NOMO-1 treated with dmso at 0.1 percent for 144 hours (cell line): ENCODE data around the gene KRT4.
"Not testable (repeated sequence)": the region's sequence is repeated elsewhere in the genome, so short reads cannot be mapped to it uniquely, and the experiment has no call there.

Experiments
- DNase-seq: peaks from one replicate; lab custom pipeline; 2025; ENCODE audit not compliant: unreplicated experiment; lab: John Stamatoyannopoulos, UW

Gene KRT4

DNA sequence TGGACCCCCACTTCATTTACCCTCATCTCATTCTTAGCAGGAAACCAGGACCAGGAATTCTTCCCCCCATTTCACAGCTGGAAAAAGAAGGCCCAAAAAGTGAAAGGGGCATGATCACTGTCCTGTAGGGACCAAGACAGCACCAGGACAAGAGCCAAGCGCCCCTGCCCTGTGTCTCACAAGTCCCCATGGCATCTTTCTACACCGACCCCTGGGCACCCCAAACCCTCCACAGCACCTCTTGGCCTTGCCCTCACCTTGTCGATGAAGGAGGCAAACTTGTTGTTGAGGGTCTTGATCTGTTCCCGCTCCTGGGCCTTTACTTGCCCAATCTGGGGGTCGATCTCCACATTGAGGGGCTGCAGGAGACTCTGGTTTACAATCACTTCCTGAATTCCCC lies 37.5 kb downstream of the KRT4 start:
- DNase-seq, result no peak

DNA sequence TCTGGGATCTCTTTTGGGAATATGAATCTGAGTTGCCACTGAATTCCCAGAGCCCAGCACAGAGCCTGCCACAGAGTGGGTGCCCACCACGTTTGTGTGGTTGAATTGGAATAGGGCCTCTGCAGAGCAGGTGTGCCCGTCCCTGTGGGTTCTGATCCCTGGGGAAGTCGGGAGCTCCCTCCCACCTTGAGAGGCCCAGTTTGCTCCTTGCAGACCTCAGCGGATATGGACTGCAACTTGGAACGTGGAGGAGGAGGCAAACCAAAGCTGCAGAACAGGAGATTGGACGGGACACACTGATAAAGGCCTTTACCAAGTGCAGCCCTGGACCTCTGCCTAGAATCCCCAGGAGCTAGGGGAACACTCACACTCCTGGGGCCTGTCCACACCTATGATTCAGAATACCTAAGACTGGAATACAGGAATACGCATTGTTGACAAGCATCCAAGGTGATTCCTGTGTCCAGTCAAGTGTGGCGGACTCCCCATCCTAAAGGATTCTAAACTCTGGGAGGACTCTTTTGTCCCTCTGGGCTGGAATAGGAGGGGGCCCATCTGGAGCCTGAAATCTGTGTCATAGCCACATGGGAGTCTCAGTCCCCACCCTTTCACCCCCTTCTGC lies 39.2 kb downstream of the KRT4 start:
- DNase-seq, result no peak

DNA sequence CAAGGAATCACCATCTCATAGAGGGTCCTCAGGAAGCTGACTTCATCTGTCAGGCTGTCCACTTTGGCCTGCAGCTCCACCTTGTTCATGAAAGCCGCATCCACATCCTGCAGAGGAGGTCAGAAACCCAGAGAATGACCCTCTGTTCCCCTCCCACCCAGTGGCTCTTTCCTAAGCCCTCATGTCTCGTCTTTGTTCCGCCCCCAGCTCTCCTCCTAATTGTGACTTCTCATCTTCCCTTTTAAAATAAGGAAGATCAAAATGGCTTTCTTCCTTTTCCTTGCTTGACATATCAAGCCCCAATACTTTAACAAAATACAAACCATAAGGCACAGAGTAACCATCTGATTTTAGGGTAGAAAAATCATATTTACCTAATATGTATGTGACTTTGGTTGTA lies 41.1 kb downstream of the KRT4 start:
- no peak for DNase-seq

DNA sequence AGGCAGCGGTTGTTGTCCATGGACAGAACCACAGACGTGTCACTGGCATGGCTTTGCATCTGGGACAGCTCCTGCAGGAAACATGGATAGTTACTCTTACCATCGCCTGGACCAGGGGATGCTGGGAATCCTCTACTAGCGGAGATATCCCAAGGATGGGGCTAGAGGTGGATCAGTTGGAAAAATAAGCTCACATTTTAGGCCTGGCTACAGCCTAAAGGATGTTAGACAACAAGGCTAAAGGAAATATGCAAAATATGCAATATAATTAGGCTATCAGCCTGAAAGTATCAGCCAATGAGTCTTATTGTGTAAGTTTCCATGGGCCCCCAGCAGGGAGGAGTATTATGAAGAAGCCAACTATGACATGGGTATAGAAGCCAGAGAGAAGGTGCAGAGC lies 41.7 kb downstream of the KRT4 start:
- no peak for DNase-seq

DNA sequence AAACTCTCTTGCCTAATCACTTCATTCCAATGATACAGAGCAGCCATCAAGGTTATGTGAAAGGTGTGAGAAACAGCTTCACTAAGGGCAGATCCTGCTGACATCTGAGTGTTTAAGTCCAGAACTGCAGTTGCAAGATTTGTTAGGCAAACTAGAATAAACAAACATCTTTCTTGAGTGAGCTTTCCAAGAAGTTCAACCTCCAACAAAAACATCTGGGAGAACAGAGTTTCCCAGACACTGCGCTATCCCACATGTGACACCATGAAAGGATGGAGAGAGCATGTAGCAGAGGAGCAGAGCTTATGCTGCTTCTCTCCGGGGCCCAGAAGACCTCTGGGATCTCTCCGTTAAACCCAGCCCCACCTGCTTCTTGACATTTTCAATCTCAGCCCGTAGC lies 42.4 kb downstream of the KRT4 start:
- no peak for DNase-seq

DNA sequence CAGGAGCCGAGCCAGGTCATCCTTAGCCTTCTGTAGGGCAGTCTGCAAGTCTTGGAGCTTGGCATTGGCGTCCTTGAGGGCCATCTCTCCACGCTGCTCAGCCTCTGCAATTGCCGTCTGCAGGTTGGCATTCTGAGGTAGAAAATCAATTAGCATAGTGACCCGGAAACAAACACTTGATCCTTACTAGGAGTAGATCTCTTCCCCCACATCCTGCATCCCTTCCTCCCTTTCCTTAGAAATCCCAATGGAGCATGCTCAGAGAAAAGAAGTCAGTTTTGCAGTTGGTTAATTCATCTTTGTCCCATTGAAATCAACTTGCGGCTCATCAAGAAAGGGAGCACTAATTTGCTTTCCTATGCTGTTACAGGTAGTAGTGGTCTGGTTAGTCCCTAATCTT lies 42.8 kb downstream of the KRT4 start:
- no peak for DNase-seq

DNA sequence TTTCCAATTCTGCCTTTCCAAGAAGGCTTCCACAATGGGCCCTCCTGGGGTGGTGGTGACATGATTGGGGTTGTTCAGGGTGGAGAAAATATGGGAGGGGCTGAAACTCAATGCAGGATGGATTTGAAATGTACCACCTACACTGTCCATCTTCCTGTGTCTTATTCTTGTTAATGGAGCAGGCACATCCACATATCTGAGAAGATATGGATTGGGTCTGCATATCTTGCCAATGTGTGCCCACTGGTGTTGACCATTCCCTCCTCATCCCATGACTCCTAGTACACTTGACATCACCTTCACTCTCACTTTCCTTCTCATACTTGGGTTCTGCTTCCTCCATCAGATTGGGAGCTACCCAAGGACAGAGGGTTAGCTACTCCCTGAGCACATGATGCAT lies 44.0 kb downstream of the KRT4 start:
- no peak for DNase-seq

DNA sequence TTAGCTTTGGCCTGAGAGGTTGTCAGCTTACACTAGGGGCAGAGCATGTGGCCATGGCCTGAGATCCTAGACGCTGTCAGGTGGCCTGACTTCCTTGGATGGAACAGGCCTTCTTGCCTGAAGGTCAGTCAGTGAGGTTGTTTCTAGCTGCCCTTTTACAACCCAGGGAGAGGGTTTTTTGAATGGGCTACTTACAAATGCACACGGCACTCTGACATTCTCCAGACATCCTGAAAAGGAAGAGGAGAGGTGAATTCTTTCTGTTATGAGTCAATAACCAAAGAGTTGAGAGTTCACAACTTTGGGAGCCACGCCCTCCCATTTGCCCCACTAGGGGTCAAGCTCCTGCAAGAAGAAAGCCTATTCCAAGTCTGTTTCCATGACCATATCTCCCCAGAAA lies 44.6 kb downstream of the KRT4 start:
- no peak for DNase-seq

DNA sequence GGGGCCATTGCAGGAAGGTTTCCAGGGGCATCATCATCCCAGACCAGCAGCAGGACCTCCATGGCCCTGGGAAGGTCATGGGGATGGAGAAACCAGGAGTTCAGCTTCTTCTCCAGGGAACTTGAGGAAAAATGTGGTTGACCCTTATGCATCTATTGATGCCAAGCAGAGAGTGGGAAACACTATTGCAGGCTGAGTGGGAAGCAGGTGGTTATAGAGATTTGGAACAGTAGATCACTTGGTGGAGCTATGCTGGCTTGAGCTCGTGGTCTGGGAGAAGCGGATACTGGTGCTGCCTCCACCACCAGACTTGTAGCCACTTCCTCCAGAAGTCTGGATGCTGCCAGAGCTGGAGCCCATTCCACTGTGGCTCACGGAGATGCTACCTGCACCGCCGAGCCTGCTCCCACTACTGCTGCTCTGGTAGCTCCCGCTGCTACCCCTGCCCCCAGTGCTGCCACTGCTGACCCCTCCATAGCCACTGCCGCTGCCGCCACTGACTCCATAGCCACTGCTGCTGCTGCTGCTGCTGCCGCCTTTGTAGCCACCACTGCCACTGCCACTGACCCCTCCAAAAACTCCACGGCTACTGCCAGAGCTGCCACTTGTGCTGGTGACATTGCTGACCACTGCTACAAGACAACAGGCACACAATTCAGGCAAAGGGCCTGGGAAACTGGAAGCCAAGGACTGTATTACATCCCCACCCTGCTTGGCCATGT lies 45.3 kb downstream of the KRT4 start:
- no peak for DNase-seq

DNA sequence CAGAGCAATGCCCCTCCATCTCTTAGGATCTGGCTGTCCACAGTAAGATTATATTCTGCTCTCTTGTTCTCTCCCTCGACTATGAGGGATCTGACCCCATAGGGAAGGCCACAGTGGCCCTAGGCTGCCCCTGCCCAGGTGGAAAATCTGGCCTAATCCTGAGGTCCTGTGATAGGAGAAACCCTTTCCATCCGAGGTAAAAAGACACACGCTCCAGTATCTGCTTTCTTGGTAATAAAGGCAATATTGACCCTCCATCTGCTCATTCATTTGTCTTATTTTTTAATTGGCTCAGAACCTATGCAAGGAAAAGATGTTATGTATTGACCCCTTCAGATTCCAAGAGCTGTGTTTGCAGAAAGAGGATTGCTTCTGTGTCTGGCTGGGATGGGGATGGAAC lies 46.5 kb downstream of the KRT4 start:
- no peak for DNase-seq

DNA sequence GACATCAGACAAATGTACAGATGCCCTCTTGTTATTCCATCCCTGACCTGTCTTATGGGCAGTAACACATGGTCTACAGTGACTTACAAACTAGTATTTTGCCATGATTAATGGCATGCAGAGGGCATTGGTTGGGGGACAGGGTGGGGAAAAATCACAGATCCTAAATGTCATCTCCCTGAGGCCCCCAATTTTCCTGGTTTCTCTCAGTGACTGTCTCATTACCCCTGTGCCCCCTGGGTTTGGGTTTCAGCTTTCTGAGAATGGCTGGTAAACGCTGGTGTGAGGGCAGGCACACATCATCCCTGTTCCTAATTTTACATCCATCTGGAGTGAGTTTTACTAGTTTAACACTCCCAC lies 46.9 kb downstream of the KRT4 start:
- DNase-seq, result no peak

DNA sequence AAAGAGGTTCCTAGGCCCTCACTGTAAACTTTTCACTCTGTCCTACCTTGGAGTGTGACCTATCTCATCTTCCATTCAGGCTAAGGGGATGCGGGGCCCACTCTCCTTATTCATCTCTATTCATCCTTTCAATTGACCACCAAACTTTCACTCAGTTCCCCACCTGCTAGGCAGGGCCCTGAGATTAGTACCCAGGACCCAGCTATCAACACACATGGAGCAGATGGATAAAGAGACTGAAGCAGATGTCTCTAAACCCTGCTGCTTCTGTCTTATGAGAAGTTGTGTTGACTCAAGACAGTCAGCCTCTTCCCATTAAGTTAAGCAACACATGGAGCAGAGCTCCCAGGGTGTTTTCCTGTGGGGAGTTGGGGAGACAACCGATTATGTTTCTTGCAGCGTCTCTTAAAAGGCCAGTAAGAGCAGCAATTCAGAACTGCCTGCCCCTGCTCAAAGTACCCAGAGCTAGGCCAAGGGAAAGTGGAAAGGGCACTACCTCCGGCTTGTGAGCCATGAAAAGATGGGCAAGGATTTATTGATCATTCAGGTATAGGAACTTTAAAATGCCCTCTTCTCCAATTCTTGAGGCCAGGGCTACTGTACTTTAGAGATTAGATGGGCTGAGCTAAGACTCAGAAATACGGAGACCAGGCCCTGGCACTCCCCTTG lies 47.4 kb downstream of the KRT4 start:
- DNase-seq, result no peak

DNA sequence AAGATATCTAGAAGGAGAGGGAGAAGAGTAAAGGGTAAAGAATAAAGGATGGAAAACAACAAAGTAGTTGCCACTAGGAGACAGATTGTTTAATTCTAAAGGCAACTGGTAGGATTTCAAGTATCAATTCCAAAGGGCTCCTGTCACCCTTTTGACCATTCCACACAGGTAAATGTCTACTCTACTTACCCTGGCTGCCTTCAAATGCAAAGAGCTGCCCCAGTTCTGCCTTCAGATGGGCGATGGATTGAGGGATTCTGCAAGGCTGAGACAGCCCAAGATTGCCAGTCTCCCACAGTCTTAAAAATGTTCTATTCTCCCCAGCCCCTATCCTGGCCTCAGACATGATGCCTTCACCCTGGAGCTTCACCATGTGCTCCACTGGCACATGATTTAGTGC lies 48.2 kb downstream of the KRT4 start:
- no peak for DNase-seq

DNA sequence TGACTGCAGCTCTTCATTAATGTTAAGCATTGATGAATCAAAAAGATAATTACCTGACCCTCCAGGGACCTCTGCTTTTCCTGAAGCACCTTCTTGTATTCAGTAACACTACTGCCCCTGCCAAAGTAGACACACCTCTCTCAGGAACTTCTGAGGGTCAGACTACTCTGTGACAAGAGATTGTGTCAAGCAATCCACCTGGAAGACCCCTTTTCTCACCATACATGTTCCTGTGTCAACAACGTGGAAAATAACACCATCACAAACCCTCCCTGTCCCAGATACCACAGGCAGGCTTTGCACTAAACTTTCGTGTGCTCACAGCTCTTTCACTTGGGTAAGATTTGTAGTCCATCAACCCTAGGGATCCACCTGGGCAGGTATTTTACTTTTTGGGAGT lies 49.9 kb downstream of the KRT4 start:
- no peak for DNase-seq

DNA sequence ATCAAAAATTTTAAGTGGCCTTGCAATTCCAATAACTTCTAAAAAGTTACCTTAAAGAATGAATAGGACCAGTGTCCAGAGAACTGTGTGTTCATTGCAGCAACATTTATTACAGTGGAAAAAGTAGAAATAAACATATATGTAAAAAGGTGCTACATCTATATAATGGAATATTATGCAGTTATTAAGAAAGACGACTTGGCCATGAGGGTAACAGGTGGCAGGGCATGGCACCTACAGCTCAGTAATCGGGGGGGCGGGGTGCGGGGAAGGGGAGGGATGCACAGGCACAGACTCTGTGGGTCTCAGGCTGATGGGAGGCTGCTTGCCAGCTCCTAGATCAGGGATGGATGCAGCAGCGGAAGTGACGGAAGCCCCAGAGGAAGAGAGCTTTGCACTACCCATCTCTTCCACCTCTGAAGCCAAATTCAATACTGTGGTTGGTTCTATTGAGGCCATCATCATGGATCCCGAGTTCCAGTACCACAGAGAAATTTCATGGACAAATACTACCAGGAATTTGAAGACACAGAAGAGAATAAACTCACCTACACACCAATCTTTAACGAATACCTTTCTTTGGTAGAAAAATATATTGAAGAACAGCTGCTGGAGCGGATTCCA lies 50.8 kb downstream of the KRT4 start:
- no peak for DNase-seq

DNA sequence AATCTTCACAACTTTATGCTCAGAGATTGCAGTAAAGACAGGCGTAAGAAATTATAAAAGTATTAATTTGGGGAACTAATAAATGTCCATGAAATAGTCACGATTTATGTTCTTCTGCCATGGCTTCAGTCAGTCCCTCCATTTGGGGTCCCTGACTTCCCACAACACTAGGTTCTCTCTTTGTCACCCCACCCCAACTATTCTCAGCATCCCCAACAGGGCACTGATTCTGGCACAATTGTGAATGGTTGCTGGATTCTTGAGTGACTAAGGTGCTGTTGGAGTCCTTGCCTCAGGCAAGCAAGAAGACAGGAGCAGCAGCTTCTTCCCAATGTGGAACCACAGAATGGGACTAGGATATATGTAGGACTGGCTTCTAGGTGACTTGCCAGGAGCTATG lies 52.1 kb downstream of the KRT4 start:
- DNase-seq, result no peak

DNA sequence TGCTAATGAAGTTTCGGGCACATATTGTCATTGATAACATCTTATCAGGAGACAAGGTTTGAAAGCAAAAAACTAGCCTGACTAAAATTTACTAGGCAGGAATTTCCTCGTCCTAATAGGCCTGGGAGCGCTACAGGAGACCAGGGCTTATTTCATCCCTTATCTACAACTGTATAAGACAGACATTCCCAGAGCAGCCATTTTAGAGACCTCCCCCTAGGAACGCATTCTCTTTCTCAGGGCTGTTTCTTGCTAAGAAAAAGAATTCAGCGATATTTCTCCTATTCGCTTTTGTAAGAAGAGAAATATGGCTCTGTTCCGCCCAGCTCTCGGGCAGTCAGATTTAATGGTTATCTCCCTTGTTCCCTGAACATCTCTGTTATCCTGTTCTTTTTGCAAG lies 52.7 kb downstream of the KRT4 start:
- DNase-seq, result not testable (repeated sequence)

DNA sequence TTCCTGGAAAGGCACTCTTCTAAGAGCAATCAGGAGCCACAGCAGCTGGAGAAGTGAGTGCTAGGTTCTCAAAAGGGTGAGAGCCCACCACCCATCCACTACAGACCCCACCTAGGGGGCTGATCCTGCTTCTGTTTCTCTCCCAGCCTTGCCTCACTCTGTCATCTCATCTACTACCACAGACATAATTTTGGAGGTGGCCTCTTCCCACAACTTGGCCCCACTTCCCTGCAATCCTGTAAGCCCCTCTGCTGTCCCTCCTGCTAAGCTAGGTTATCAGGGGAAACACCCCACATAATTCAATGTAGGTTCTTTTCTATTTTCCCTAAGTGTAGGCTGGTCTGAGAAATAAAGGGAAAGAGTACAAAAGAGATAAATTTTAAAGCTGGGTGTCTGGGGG lies 53.3 kb downstream of the KRT4 start:
- DNase-seq, result no peak

DNA sequence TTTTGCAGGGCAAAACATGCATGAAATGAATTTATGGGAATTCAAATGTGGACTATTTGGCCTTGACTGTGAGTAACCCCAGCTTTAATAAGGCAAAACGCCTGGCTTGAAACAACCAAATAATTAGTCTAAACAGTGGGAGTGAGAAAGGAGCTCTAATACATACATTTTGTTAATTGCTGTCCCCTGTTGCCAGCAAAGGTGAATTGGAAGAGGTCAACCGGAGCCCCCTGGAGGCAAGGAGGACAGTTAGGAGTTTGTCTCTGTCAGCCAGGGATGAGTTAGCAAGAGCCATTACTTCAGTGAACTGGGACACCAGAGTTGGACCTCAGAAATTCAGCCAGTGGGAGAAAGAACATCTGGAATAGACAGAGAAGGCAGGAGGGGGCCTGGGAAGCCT lies 54.2 kb downstream of the KRT4 start:
- DNase-seq, result no peak

DNA sequence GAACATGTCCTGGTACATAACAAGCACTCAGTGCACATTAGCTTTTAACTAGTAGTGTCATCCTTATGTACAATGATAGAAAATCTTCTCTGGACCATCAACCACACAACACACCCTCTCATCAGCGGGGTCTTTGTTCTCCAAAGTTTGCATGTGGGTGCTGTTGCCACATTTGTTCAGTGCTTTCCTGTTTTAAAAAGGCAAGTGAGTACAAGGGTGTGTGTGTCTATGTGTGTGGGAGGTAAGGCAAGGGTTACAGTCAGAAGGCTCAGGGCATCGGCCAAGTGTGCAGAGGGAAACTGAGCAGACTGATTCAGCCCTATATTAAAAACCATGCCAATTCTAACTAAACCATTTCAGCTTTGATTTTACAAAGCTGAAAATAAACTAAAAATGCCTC lies 54.7 kb downstream of the KRT4 start:
- no peak for DNase-seq

DNA sequence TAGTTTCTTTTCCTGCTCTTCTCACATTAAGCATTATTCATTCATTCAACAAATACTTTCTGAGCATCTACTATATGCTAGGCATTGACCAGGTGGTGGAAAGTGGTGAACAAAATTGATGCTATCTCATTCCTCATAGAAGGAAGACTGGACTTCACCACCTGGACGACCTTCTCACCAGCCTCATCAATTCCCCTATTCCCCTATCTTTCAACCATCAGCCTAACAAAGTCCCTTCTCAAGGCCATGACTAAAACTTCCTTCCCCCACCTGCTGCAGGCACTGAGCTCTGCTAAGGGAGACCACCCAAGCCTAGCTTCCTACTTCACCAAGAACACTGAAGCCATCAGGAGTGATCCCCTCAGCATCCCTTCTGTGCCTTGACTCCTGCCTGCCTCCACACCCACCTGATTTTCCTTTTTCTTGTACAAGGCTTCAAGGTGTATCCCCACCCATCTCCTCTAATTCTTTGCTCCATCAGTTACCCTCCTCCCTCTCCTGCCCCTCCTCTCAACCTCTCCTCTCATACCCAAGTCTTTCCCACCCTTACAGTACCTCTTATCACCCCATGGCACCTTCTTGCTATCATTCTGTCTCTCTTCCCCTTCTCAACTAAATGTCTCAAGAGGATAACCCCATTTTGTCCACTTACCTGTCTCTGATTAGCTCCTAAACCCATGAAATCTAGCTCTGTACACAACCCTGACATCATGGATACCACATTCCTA lies 56.3 kb downstream of the KRT4 start:
- no peak for DNase-seq
